B cell (primary cell): ENCODE results near the gene TET1. TPM values are rescaled to one million over a fixed set of nuclear protein-coding genes. Genes with fewer than 3 reads are reported as not detected.

ENCODE experiments used
- ATAC-seq: fragments of 200-7000 bp; cut with Tn5 transposase; one replicate; pipeline ENCODE4 v1.10.0; 2021; ENCODE audit warnings: low read depth, mild to moderate bottlenecking, moderate number of reproducible peaks, moderate library complexity
- CTCF ChIA-PET: fragments of 350-600 bp; sonication (Branson Sonifier 250); formaldehyde crosslinking; loops from one replicate; lab custom pipeline; 2021; ENCODE audit warnings: antibody characterized with exemption, inconsistent platforms; lab: Charles Lee
- POLR2A ChIA-PET: fragments of 350-600 bp; sonication (Branson Sonifier 250); formaldehyde crosslinking; loops from one replicate; lab custom pipeline; 2021; ENCODE audit warnings: antibody characterized with exemption; lab: Charles Lee
- DNase-seq: peaks from one replicate; pipeline ENCODE4 v3.0.0; 2013
- H2AFZ ChIP-seq: 2 replicates; pipeline ENCODE4 v1.6.1; 2012; ENCODE audit warnings: mild to moderate bottlenecking, low read depth, low read length; ENCODE audit not compliant: insufficient read depth, poor library complexity, severe bottlenecking
- H3K27ac ChIP-seq, 2 donors: 1 replicate in 1 of 2; 2 replicates in 1 of 2; pipeline ENCODE4 v1.5.1; 2012 to 2013; ENCODE audit warnings: low read length in 2 of 2, mild to moderate bottlenecking in 2 of 2, moderate library complexity in 1 of 2
- H3K27me3 ChIP-seq, 4 experiments: fragments of 200-600 bp in 1 of 4; sonication (generic) in 1 of 4; replicated peaks in 1 of 4; 1 replicate in 2 of 4; 2 replicates in 2 of 4; pipeline versions ENCODE4 v1.6.1 to v1.7.0; 2013 to 2016; ENCODE audit warnings: low read length in 3 of 4, mild to moderate bottlenecking in 2 of 4, mixed read lengths in 1 of 4, moderate library complexity in 1 of 4; ENCODE audit not compliant: insufficient read depth in 4 of 4, control insufficient read depth in 3 of 4; ENCODE audit errors: control extremely low read depth in 1 of 4
- H3K36me3 ChIP-seq, 2 experiments: replicated peaks in 1 of 2; 1 replicate in 1 of 2; 2 replicates in 1 of 2; pipeline versions ENCODE4 v1.6.1 to v1.7.1; 2013; ENCODE audit warnings: low read length in 1 of 2; ENCODE audit not compliant: insufficient read depth in 2 of 2, control insufficient read depth in 1 of 2; ENCODE audit errors: control extremely low read depth in 1 of 2, extremely low read depth in 1 of 2
- H3K4me1 ChIP-seq, 2 donors: fragments of 200-600 bp in 1 of 2; sonication (generic) in 1 of 2; 1 replicate in 1 of 2; 2 replicates in 1 of 2; pipeline versions ENCODE4 v1.5.1 to v1.6.1; 2013 to 2017; ENCODE audit warnings: low read length in 2 of 2; ENCODE audit not compliant: control insufficient read depth in 2 of 2, insufficient read depth in 2 of 2
- H3K4me2 ChIP-seq: replicated peaks from 2 replicates; pipeline ENCODE3; 2012; ENCODE audit warnings: mild to moderate bottlenecking, low read depth, low read length; ENCODE audit not compliant: poor library complexity, severe bottlenecking
- H3K4me3 ChIP-seq, 5 experiments: fragments of 200-600 bp in 1 of 5; sonication (generic) in 1 of 5; 1 replicate in 3 of 5; 2 replicates in 2 of 5; pipeline versions ENCODE4 v1.5.1 to v1.7.0; 2011 to 2016; ENCODE audit warnings: low read length in 4 of 5, mild to moderate bottlenecking in 4 of 5, low read depth in 2 of 5, control low read depth in 1 of 5, moderate library complexity in 1 of 5; ENCODE audit not compliant: insufficient read depth in 1 of 5; ENCODE audit errors: control extremely low read depth in 1 of 5, extremely low read depth in 1 of 5
- H3K79me2 ChIP-seq: fragments of 200-600 bp; sonication (generic); one replicate; pipeline ENCODE4 v1.6.0; 2016; ENCODE audit warnings: low read length; ENCODE audit not compliant: control insufficient read depth, insufficient read depth
- H3K9ac ChIP-seq: fragments of 200-600 bp; sonication (generic); 2 replicates; pipeline ENCODE4 v1.6.1; 2017; ENCODE audit warnings: mild to moderate bottlenecking, low read length, moderate library complexity
- H3K9me3 ChIP-seq, 3 donors: one replicate each; pipeline versions ENCODE4 v1.6.1 to v1.7.1; 2013; ENCODE audit warnings: low read length in 2 of 3; ENCODE audit not compliant: control insufficient read depth in 2 of 3, insufficient read depth in 1 of 3; ENCODE audit errors: control extremely low read depth in 1 of 3
- H4K20me1 ChIP-seq: 2 replicates; pipeline ENCODE4 v1.6.0; 2012; ENCODE audit warnings: mild to moderate bottlenecking, low read length; ENCODE audit not compliant: insufficient read depth, control insufficient read depth, poor library complexity, severe bottlenecking
- H3K27ac Mint-ChIP-seq: one replicate; pipeline ENCODE4 v1.8.0; 2021; ENCODE audit warnings: mixed read lengths
- H3K27me3 Mint-ChIP-seq: one replicate; pipeline ENCODE4 v1.8.0; 2021; ENCODE audit warnings: mixed read lengths
- H3K4me1 Mint-ChIP-seq: one replicate; pipeline ENCODE4 v1.8.0; 2021; ENCODE audit warnings: mixed read lengths
- H3K4me3 Mint-ChIP-seq: one replicate; pipeline ENCODE4 v1.8.0; 2021; ENCODE audit warnings: mixed read lengths
- H3K9me3 Mint-ChIP-seq: one replicate; pipeline ENCODE4 v1.8.0; 2022; ENCODE audit warnings: mixed read lengths; ENCODE audit not compliant: insufficient read depth
- CTCF ChIP-seq: fragments of 200-600 bp; IDR thresholded peaks from one replicate; pipeline ENCODE4 v1.8.0; 2022; ENCODE audit warnings: antibody characterized with exemption, mild to moderate bottlenecking
- EZH2 ChIP-seq: IDR thresholded peaks from 2 replicates; pipeline ENCODE4 v1.6.1; 2012; ENCODE audit warnings: borderline replicate concordance, low read depth, mild to moderate bottlenecking, moderate library complexity, low read length; ENCODE audit not compliant: insufficient read depth, poor library complexity, severe bottlenecking
- WGBS: methylation state at CpG from one replicate; pipeline ENCODE4 v1.1.5; 2013; ENCODE audit warnings: missing lambda C conversion rate; ENCODE audit not compliant: insufficient coverage; 5-methylcytosine and 5-hydroxymethylcytosine counted together
- intact Hi-C: fragments of 100-400 bp; cut with micrococcal nuclease; formaldehyde crosslinking; loops from one replicate; pipeline ENCODE4 v1.10.0; 2022
- polyA plus RNA-seq: library from polyadenylated mRNA; depleted of rRNA; stranded (reverse); fragments of >200 nt; gene quantifications from 2 replicates; pipeline ENCODE4 v1.2.3, GENCODE V29; 2012
- total RNA-seq, 2 donors: library from RNA; stranded (reverse); fragments of 120-200 nt in 1 of 2; gene quantifications; 1 replicate in 1 of 2; 2 replicates in 1 of 2; pipeline versions ENCODE4 v1.2.3 to v1.2.4, GENCODE V29; 2013 to 2022

Gene TET1
- total and polyA plus RNA-seq, 2 donors (not counting 1 experiment from before 2014, with no cell fraction given), result 0.30 to 1.4 TPM

GRCh38 chr10:68727146-68727545 lies 167.0 kb downstream of the TET1 start:
- H3K4me3 ChIP-seq, result no peak overlapping the region
- peaks cover 63% of the 10 kb centered on the region for H3K79me2 ChIP-seq
- H4K20me1 ChIP-seq, result no peaks in the 10 kb centered on the region
- H3K27me3 ChIP-seq, result no peaks in the 10 kb centered on the region
- ATAC-seq (no peak), DNase-seq (no peak)
- H3K4me2 ChIP-seq, result no peak overlapping the region
- ChIA-PET POLR2A (no interaction called here), CTCF (interaction anchor here (1.4 kb wide), 1 partner anchor 320 kb away, joined by 3 read pairs; the partner anchor contains the start of gene RUFY2)
- Mint-ChIP-seq H3K4me3 (no peak overlapping the region), H3K27ac (no peak overlapping the region), H3K4me1 (peaks cover 11% of the 10 kb centered on the region), H3K9me3 (no peaks in the 10 kb centered on the region), H3K27me3 (no peaks in the 10 kb centered on the region)
- H3K9ac ChIP-seq, result no peak overlapping the region
- no peaks in the 10 kb centered on the region for H3K9me3 ChIP-seq
- no peak overlapping the region for H2AFZ ChIP-seq
- TF ChIP-seq EZH2, result no peak
- TF ChIP-seq CTCF, result no peak
- H3K27ac ChIP-seq, result no peak overlapping the region
- peaks cover 6% of the 10 kb centered on the region in 2 donors for H3K4me1 ChIP-seq
- intact Hi-C loops, result loop anchor here (10.0 kb wide), 2 partner anchors 368 to 448 kb away; no protein-coding TSS in a partner anchor
- 100% methylated on average over 2 of the region's 9 CpGs for WGBS
- H3K36me3 ChIP-seq, result peaks cover 8 to 56% of the 10 kb centered on the region in 2 experiments

- H3K9me3 Mint-ChIP-seq, result no peaks in the 10 kb centered on the region
- H3K27ac Mint-ChIP-seq, result no peak overlapping the region
- intact Hi-C loops, result no loop called here
Observed at GRCh38 chr10:68732651-68733050, 172.5 kb downstream of the TET1 start.

More at GRCh38 chr10:68732651-68733050, 172.5 kb downstream of the TET1 start:
- Mint-ChIP-seq H3K4me1 (peaks cover 2% of the 10 kb centered on the region), H3K27me3 (no peaks in the 10 kb centered on the region), H3K4me3 (no peak overlapping the region)
- H3K27ac ChIP-seq, result no peak overlapping the region
- peaks cover 74% of the 10 kb centered on the region for H3K79me2 ChIP-seq
- WGBS, result 100% methylated on average over 5 of the region's 8 CpGs
- TF ChIP-seq EZH2 (no peak), CTCF (no peak)
- CTCF ChIA-PET, result no interaction called here
- no peak overlapping the region for H3K4me3 ChIP-seq
- H3K9ac ChIP-seq, result no peak overlapping the region
- POLR2A ChIA-PET, result no interaction called here
- H3K36me3 ChIP-seq, result peaks cover 13 to 66% of the 10 kb centered on the region in 2 experiments
- H3K27me3 ChIP-seq, result no peaks in the 10 kb centered on the region
- peaks cover 20% of the 10 kb centered on the region for H4K20me1 ChIP-seq
- no peaks in the 10 kb centered on the region for H3K9me3 ChIP-seq
- H2AFZ ChIP-seq, result no peak overlapping the region
- H3K4me2 ChIP-seq, result no peak overlapping the region
- no peaks in the 10 kb centered on the region for H3K4me1 ChIP-seq
- ATAC-seq (no peak), DNase-seq (no peak)
